HEK293 (cell line): ENCODE results near the gene SLC1A3.

Experiments
- BCL6B ChIP-seq: fragments of 450-650 bp; formaldehyde crosslinking; IDR thresholded peaks from 2 replicates; pipeline ENCODE4 v1.5.1; 2017; ENCODE audit warnings: missing biosample characterization, missing genetic modification characterization
- GLIS1 ChIP-seq: fragments of 450-650 bp; formaldehyde crosslinking; IDR thresholded peaks from 2 replicates; pipeline ENCODE4 v1.5.1; 2016; ENCODE audit warnings: missing biosample characterization, missing genetic modification characterization
- HIC1 ChIP-seq: fragments of 450-650 bp; formaldehyde crosslinking; IDR thresholded peaks from 2 replicates; pipeline ENCODE4 v1.5.1; 2016; ENCODE audit warnings: missing biosample characterization, missing genetic modification characterization
- HOXA7 ChIP-seq: sonication (generic); formaldehyde crosslinking; IDR thresholded peaks from 2 replicates; pipeline ENCODE4 v1.8.1; 2022; ENCODE audit warnings: missing genetic modification reagents, borderline replicate concordance
- IKZF3 ChIP-seq: fragments of 450-650 bp; IDR thresholded peaks from 2 replicates; pipeline ENCODE4 v1.5.0; 2018; ENCODE audit warnings: missing biosample characterization, mild to moderate bottlenecking, missing genetic modification characterization, moderate library complexity
- KLF9 ChIP-seq: fragments of 450-650 bp; formaldehyde crosslinking; IDR thresholded peaks from 2 replicates; pipeline ENCODE4 v1.5.1; 2016; ENCODE audit warnings: missing biosample characterization, missing genetic modification characterization, low read depth
- MEIS1 ChIP-seq: sonication (generic); formaldehyde crosslinking; IDR thresholded peaks from 2 replicates; pipeline ENCODE4 v1.8.1; 2022; ENCODE audit warnings: missing genetic modification reagents, mild to moderate bottlenecking, borderline replicate concordance
- OSR2 ChIP-seq: fragments of 450-650 bp; formaldehyde crosslinking; IDR thresholded peaks from 2 replicates; pipeline ENCODE4 v1.5.1; 2016; ENCODE audit warnings: missing biosample characterization, missing genetic modification characterization
- PRDM6 ChIP-seq: fragments of 450-650 bp; formaldehyde crosslinking; IDR thresholded peaks from 2 replicates; pipeline ENCODE4 v1.5.1; 2017; ENCODE audit warnings: missing biosample characterization, missing genetic modification characterization
- SCRT2 ChIP-seq: fragments of 450-650 bp; formaldehyde crosslinking; IDR thresholded peaks from 2 replicates; pipeline ENCODE4 v1.5.1; 2016; ENCODE audit warnings: missing biosample characterization, missing genetic modification characterization
- SP7 ChIP-seq: fragments of 450-650 bp; formaldehyde crosslinking; IDR thresholded peaks from 2 replicates; pipeline ENCODE4 v1.5.1; 2016; ENCODE audit warnings: missing biosample characterization, missing genetic modification characterization
- YY2 ChIP-seq: fragments of 450-650 bp; formaldehyde crosslinking; IDR thresholded peaks from 2 replicates; pipeline ENCODE4 v1.5.1; 2016; ENCODE audit warnings: missing biosample characterization, missing genetic modification characterization
- ZBTB48 ChIP-seq: fragments of 450-650 bp; formaldehyde crosslinking; IDR thresholded peaks from 2 replicates; pipeline ENCODE4 v1.5.1; 2016; ENCODE audit warnings: missing biosample characterization, missing genetic modification characterization
- ZBTB7A ChIP-seq: fragments of 450-650 bp; formaldehyde crosslinking; IDR thresholded peaks from 2 replicates; pipeline ENCODE4 v1.5.1; 2016; ENCODE audit warnings: low read depth, missing biosample characterization, missing genetic modification characterization
- ZFP3 ChIP-seq: fragments of 450-650 bp; formaldehyde crosslinking; IDR thresholded peaks from 2 replicates; pipeline ENCODE4 v1.5.1; 2016; ENCODE audit warnings: low read depth, missing biosample characterization, missing genetic modification characterization
- ZNF23 ChIP-seq: fragments of 450-650 bp; formaldehyde crosslinking; IDR thresholded peaks from 2 replicates; pipeline ENCODE4 v1.5.1; 2016; ENCODE audit warnings: missing biosample characterization, missing genetic modification characterization, borderline replicate concordance
- ZNF248 ChIP-seq: fragments of 450-650 bp; formaldehyde crosslinking; IDR thresholded peaks from 2 replicates; pipeline ENCODE4 v1.5.1; 2017; ENCODE audit warnings: missing biosample characterization, missing genetic modification characterization
- ZNF366 ChIP-seq: fragments of 450-650 bp; formaldehyde crosslinking; conservative IDR thresholded peaks from 2 replicates; pipeline ENCODE4 v1.5.1; 2016; ENCODE audit warnings: missing biosample characterization, missing genetic modification characterization
- ZNF404 ChIP-seq: fragments of 450-650 bp; formaldehyde crosslinking; IDR thresholded peaks from 2 replicates; pipeline ENCODE4 v1.5.1; 2017; ENCODE audit warnings: missing biosample characterization, missing genetic modification characterization
- ZNF416 ChIP-seq: fragments of 450-650 bp; formaldehyde crosslinking; IDR thresholded peaks from 2 replicates; pipeline ENCODE4 v1.5.1; 2016; ENCODE audit warnings: missing biosample characterization, missing genetic modification characterization
- ZNF423 ChIP-seq: fragments of 450-650 bp; formaldehyde crosslinking; IDR thresholded peaks from 2 replicates; pipeline ENCODE4 v1.5.1; 2016; ENCODE audit warnings: missing biosample characterization, missing genetic modification characterization
- ZNF530 ChIP-seq: fragments of 450-650 bp; formaldehyde crosslinking; IDR thresholded peaks from 2 replicates; pipeline ENCODE4 v1.5.1; 2016; ENCODE audit warnings: low read depth, missing biosample characterization, missing genetic modification characterization
- ZNF600 ChIP-seq: fragments of 450-650 bp; formaldehyde crosslinking; IDR thresholded peaks from 2 replicates; pipeline ENCODE4 v1.5.1; 2016; ENCODE audit warnings: missing biosample characterization, missing genetic modification characterization
- ZNF610 ChIP-seq: fragments of 450-650 bp; formaldehyde crosslinking; IDR thresholded peaks from 2 replicates; pipeline ENCODE4 v1.5.1; 2016; ENCODE audit warnings: missing biosample characterization, missing genetic modification characterization, borderline replicate concordance
- ZNF624 ChIP-seq: fragments of 450-650 bp; formaldehyde crosslinking; IDR thresholded peaks from 2 replicates; pipeline ENCODE4 v1.5.1; 2017; ENCODE audit warnings: missing biosample characterization, missing genetic modification characterization
- ZNF639 ChIP-seq: fragments of 450-650 bp; formaldehyde crosslinking; IDR thresholded peaks from 2 replicates; pipeline ENCODE4 v1.5.1; 2016; ENCODE audit warnings: missing biosample characterization, missing genetic modification characterization
- ZNF645 ChIP-seq: fragments of 450-650 bp; formaldehyde crosslinking; IDR thresholded peaks from 2 replicates; pipeline ENCODE4; 2016; ENCODE audit warnings: missing biosample characterization, missing genetic modification characterization
- ZNF791 ChIP-seq: fragments of 450-650 bp; formaldehyde crosslinking; IDR thresholded peaks from 2 replicates; pipeline ENCODE4 v1.5.1; 2016; ENCODE audit warnings: missing biosample characterization, missing genetic modification characterization
- ZNF837 ChIP-seq: fragments of 450-650 bp; formaldehyde crosslinking; IDR thresholded peaks from 2 replicates; pipeline ENCODE4 v1.5.1; 2016; ENCODE audit warnings: missing biosample characterization, missing genetic modification characterization
- ZNF843 ChIP-seq: fragments of 450-650 bp; formaldehyde crosslinking; IDR thresholded peaks from 2 replicates; pipeline ENCODE4 v1.5.1; 2016; ENCODE audit warnings: missing biosample characterization, missing genetic modification characterization
- ZSCAN16 ChIP-seq: fragments of 450-650 bp; formaldehyde crosslinking; IDR thresholded peaks from 2 replicates; pipeline ENCODE4 v1.5.1; 2016; ENCODE audit warnings: missing biosample characterization, missing genetic modification characterization
- ZSCAN23 ChIP-seq: fragments of 450-650 bp; formaldehyde crosslinking; IDR thresholded peaks from 2 replicates; pipeline ENCODE4 v1.5.1; 2016; ENCODE audit warnings: missing biosample characterization, missing genetic modification characterization

The SLC1A3 gene

GRCh38 chr5:36581070-36581469 lies 25.3 kb upstream of the SLC1A3 start (continued):
- no peak for TF ChIP-seq MEIS1
- no peak for TF ChIP-seq ZNF416 (tag by site-specific recombination)
- no peak for TF ChIP-seq HOXA7 (CRISPR knock-in tag)
- no peak for TF ChIP-seq ZNF610 (tag by site-specific recombination)
- no peak for TF ChIP-seq ZFP3 (tag by site-specific recombination)
- no peak for TF ChIP-seq ZBTB7A
- no peak for TF ChIP-seq ZSCAN16 (tag by site-specific recombination)
- no peak for TF ChIP-seq GLIS1
- no peak for TF ChIP-seq ZNF423 (tag by site-specific recombination)
- TF ChIP-seq ZNF404: no peak
- 0 out of 2 replicates have a peak, but pooled peaks have one; percentile 16 for TF ChIP-seq SCRT2 (tag by site-specific recombination)
- TF ChIP-seq OSR2: peak; percentile 40; the same call in 1 of the 2 replicates
- TF ChIP-seq SP7 (tag by site-specific recombination): no peak
- TF ChIP-seq ZNF639 (tag by site-specific recombination): no peak
- TF ChIP-seq ZNF645 (tag by site-specific recombination): no peak
- no peak for TF ChIP-seq ZNF791
- peak; percentile 43; the same call in 1 of the 2 replicates for TF ChIP-seq ZNF843 (tag by site-specific recombination)
- TF ChIP-seq ZNF366 (tag by site-specific recombination): peak; percentile 59
- TF ChIP-seq IKZF3: no peak
- no peak for TF ChIP-seq ZNF600 (tag by site-specific recombination)
- TF ChIP-seq YY2 (tag by site-specific recombination): no peak
- TF ChIP-seq HIC1 (tag by site-specific recombination): no peak
- no peak for TF ChIP-seq BCL6B
- no peak for TF ChIP-seq ZNF248 (tag by site-specific recombination)
- no peak for TF ChIP-seq ZBTB48 (tag by site-specific recombination)
- no peak for TF ChIP-seq ZNF837 (tag by site-specific recombination)
- no peak for TF ChIP-seq ZSCAN23 (tag by site-specific recombination)
- TF ChIP-seq ZNF530 (tag by site-specific recombination): no peak
- no peak for TF ChIP-seq ZNF624 (tag by site-specific recombination)
- TF ChIP-seq PRDM6 (tag by site-specific recombination): peak; percentile 79
- no peak for TF ChIP-seq ZNF23 (tag by site-specific recombination)
- TF ChIP-seq KLF9 (tag by site-specific recombination): no peak
